Mesenchymal stem cell (in vitro differentiated cells and primary cell): Measurements from ENCODE around the gene CASQ2.

ENCODE experiments used
- DNase-seq: peaks from one replicate; pipeline ENCODE4 v3.0.0-alpha.2; 2013
- H2AFZ ChIP-seq: one replicate; pipeline ENCODE4 v1.6.1; 2013; ENCODE audit warnings: low read depth, mild to moderate bottlenecking, control low read depth, inconsistent platforms, low read length, moderate library complexity
- H2AK5ac ChIP-seq: 2 replicates; pipeline ENCODE4 v1.6.1; 2013; ENCODE audit warnings: low read length, moderate library complexity, mild to moderate bottlenecking, inconsistent platforms; ENCODE audit not compliant: severe bottlenecking
- H2BK120ac ChIP-seq: one replicate; pipeline ENCODE4 v1.6.1; 2013; ENCODE audit warnings: low read depth, mild to moderate bottlenecking, inconsistent platforms, low read length, moderate library complexity
- H2BK12ac ChIP-seq, 2 experiments: one replicate each; pipeline ENCODE4 v1.6.1; 2013; ENCODE audit warnings: inconsistent platforms in 2 of 2, low read length in 2 of 2, mild to moderate bottlenecking in 2 of 2, moderate library complexity in 2 of 2, control low read depth in 1 of 2
- H2BK15ac ChIP-seq: one replicate; pipeline ENCODE4 v1.6.1; 2013; ENCODE audit warnings: mild to moderate bottlenecking, low read depth, inconsistent platforms; ENCODE audit not compliant: poor library complexity, severe bottlenecking
- H2BK5ac ChIP-seq: 2 replicates; pipeline ENCODE4 v1.6.1; 2013; ENCODE audit warnings: low read depth, mild to moderate bottlenecking, low read length, control low read depth, inconsistent platforms; ENCODE audit not compliant: poor library complexity, severe bottlenecking
- H3K14ac ChIP-seq, 2 experiments: one replicate each; pipeline ENCODE4 v1.6.1; 2013; ENCODE audit warnings: inconsistent platforms in 2 of 2, low read length in 2 of 2, control low read depth in 1 of 2, mild to moderate bottlenecking in 1 of 2, moderate library complexity in 1 of 2
- H3K18ac ChIP-seq, 2 experiments: one replicate each; pipeline ENCODE4 v1.6.1; 2013; ENCODE audit warnings: inconsistent platforms in 2 of 2, low read length in 2 of 2, control low read depth in 1 of 2, low read depth in 1 of 2, mild to moderate bottlenecking in 1 of 2
- H3K23ac ChIP-seq, 2 experiments: one replicate each; pipeline ENCODE4 v1.6.1; 2013; ENCODE audit warnings: inconsistent platforms in 2 of 2, low read length in 2 of 2, mild to moderate bottlenecking in 2 of 2, moderate library complexity in 2 of 2, control low read depth in 1 of 2
- H3K27ac ChIP-seq: 2 replicates; pipeline ENCODE4 v1.5.1; 2013; ENCODE audit warnings: mild to moderate bottlenecking, moderate library complexity, low read length, control low read depth, inconsistent platforms; ENCODE audit not compliant: poor library complexity, severe bottlenecking
- H3K27me3 ChIP-seq, 2 experiments: 2 replicates each; pipeline versions ENCODE4 v1.6.1 to v1.7.0; 2013; ENCODE audit warnings: low read length in 2 of 2, mild to moderate bottlenecking in 2 of 2, moderate library complexity in 2 of 2, control low read depth in 1 of 2, inconsistent platforms in 1 of 2; ENCODE audit not compliant: control insufficient read depth in 1 of 2, insufficient read depth in 1 of 2
- H3K36me3 ChIP-seq, 2 experiments: 2 replicates each; pipeline versions ENCODE4 v1.6.1 to v1.7.0; 2013; ENCODE audit warnings: low read length in 2 of 2, control low read depth in 1 of 2, inconsistent platforms in 1 of 2, low read depth in 1 of 2, mild to moderate bottlenecking in 1 of 2; ENCODE audit not compliant: insufficient read depth in 2 of 2, control insufficient read depth in 1 of 2
- H3K4ac ChIP-seq, 2 experiments: one replicate each; pipeline ENCODE4 v1.6.1; 2013; ENCODE audit warnings: inconsistent platforms in 2 of 2, low read length in 2 of 2, mild to moderate bottlenecking in 2 of 2, moderate library complexity in 2 of 2, control low read depth in 1 of 2, low read depth in 1 of 2
- H3K4me1 ChIP-seq: 2 replicates; pipeline ENCODE4 v1.6.1; 2013; ENCODE audit warnings: low read depth, low read length, control low read depth; ENCODE audit not compliant: control insufficient read depth, insufficient read depth
- H3K4me2 ChIP-seq: 2 replicates; pipeline ENCODE4 v1.6.1; 2013; ENCODE audit warnings: low read length, mild to moderate bottlenecking, inconsistent platforms; ENCODE audit not compliant: poor library complexity, severe bottlenecking
- H3K4me3 ChIP-seq, 2 experiments: 2 replicates each; pipeline versions ENCODE4 v1.5.1 to v1.7.0; 2013; ENCODE audit warnings: low read length in 2 of 2, mild to moderate bottlenecking in 2 of 2, control low read depth in 1 of 2, low read depth in 1 of 2; ENCODE audit not compliant: insufficient read depth in 1 of 2
- H3K79me1 ChIP-seq: replicated peaks from 2 replicates; pipeline ENCODE4 v1.6.1; 2013; ENCODE audit warnings: mild to moderate bottlenecking, control low read depth, low read length, inconsistent platforms; ENCODE audit not compliant: poor library complexity, severe bottlenecking
- H3K9ac ChIP-seq: 2 replicates; pipeline ENCODE4 v1.7.0; 2013; ENCODE audit warnings: mild to moderate bottlenecking, low read length, moderate library complexity
- H3K9me3 ChIP-seq: 2 replicates; pipeline ENCODE4 v1.7.0; 2013; ENCODE audit warnings: mild to moderate bottlenecking, low read length; ENCODE audit not compliant: control insufficient read depth
- H4K8ac ChIP-seq: one replicate; pipeline ENCODE4 v1.6.1; 2013; ENCODE audit warnings: inconsistent platforms, mild to moderate bottlenecking, low read length, moderate library complexity
- H4K91ac ChIP-seq: one replicate; pipeline ENCODE4 v1.6.1; 2013; ENCODE audit warnings: mild to moderate bottlenecking, low read length, inconsistent platforms
- WGBS: methylation state at CpG from one replicate; pipeline ENCODE4 v1.1.7; 2013; ENCODE audit warnings: mixed read lengths; 5-methylcytosine and 5-hydroxymethylcytosine counted together

The CASQ2 gene

GRCh38 chr1:115666206-115666605 lies 102.3 kb downstream of the CASQ2 start:
- 98% methylated on average over 6 of the region's 6 CpGs for WGBS

GRCh38 chr1:115665319-115666096 lies 103.0 kb downstream of the CASQ2 start:
- no peak overlapping the region for H2BK120ac ChIP-seq
- no peak overlapping the region for H2AFZ ChIP-seq
- H4K91ac ChIP-seq: no peak overlapping the region
- H3K79me1 ChIP-seq: peaks cover 47% of the 10 kb centered on the region
- DNase-seq: no peak
- H2BK5ac ChIP-seq: no peak overlapping the region
- H3K4ac ChIP-seq: no peak overlapping the region
- no peak overlapping the region for H3K14ac ChIP-seq
- peaks cover 16% of the 10 kb centered on the region for H3K9me3 ChIP-seq
- no peak overlapping the region for H3K9ac ChIP-seq
- H3K23ac ChIP-seq: no peak overlapping the region
- 97% methylated on average over 7 of the region's 7 CpGs for WGBS
- no peak overlapping the region for H3K4me2 ChIP-seq
- no peak overlapping the region for H2BK12ac ChIP-seq
- H3K18ac ChIP-seq: no peak overlapping the region
- H2AK5ac ChIP-seq: no peak overlapping the region
- H3K27ac ChIP-seq: no peak overlapping the region
- H4K8ac ChIP-seq: no peak overlapping the region
- H3K36me3 ChIP-seq: peaks cover 38 to 63% of the 10 kb centered on the region in 2 experiments
- no peak overlapping the region for H3K4me3 ChIP-seq
- no peaks in the 10 kb centered on the region for H3K27me3 ChIP-seq
- peaks cover 7% of the 10 kb centered on the region for H3K4me1 ChIP-seq
- no peak overlapping the region for H2BK15ac ChIP-seq

More at GRCh38 chr1:115666206-115666605, 102.3 kb downstream of the CASQ2 start:
- Histone ChIP-seq H3K4me2 (no peak overlapping the region), H3K14ac (no peak overlapping the region), H3K23ac (no peak overlapping the region), H2AFZ (no peak overlapping the region), H3K4me3 (no peak overlapping the region), H2BK120ac (no peak overlapping the region), H3K36me3 (peaks cover 36 to 62% of the 10 kb centered on the region in 2 experiments), H3K9me3 (peaks cover 16% of the 10 kb centered on the region), H2BK12ac (no peak overlapping the region), H2BK15ac (no peak overlapping the region), H3K27ac (no peak overlapping the region), H3K9ac (no peak overlapping the region), H4K8ac (no peak overlapping the region), H3K27me3 (no peaks in the 10 kb centered on the region), H3K4ac (no peak overlapping the region), H2BK5ac (no peak overlapping the region), H2AK5ac (no peak overlapping the region), H4K91ac (no peak overlapping the region), H3K4me1 (peaks cover 12% of the 10 kb centered on the region), H3K79me1 (peaks cover 43% of the 10 kb centered on the region), H3K18ac (no peak overlapping the region)
- no peak for DNase-seq

- H3K4me3 ChIP-seq: no peak overlapping the region
- H2AFZ ChIP-seq: no peak overlapping the region
- H3K79me1 ChIP-seq: peaks cover 61% of the 10 kb centered on the region
- H2BK15ac ChIP-seq: no peak overlapping the region
- no peak overlapping the region for H2BK12ac ChIP-seq
- H3K14ac ChIP-seq: no peak overlapping the region
- H3K9me3 ChIP-seq: no peaks in the 10 kb centered on the region
- WGBS: no CpG with 5 or more reads among the region's 1 CpG
- H4K8ac ChIP-seq: no peak overlapping the region
- H3K4me1 ChIP-seq: no peaks in the 10 kb centered on the region
- no peak overlapping the region for H3K23ac ChIP-seq
- H2AK5ac ChIP-seq: no peak overlapping the region
- no peak overlapping the region for H3K9ac ChIP-seq
- H3K36me3 ChIP-seq: peaks cover 36 to 65% of the 10 kb centered on the region in 2 experiments
- no peaks in the 10 kb centered on the region for H3K27me3 ChIP-seq
- no peak overlapping the region for H3K4ac ChIP-seq
- H3K18ac ChIP-seq: no peak overlapping the region
- H2BK120ac ChIP-seq: no peak overlapping the region
- H2BK5ac ChIP-seq: no peak overlapping the region
- no peak overlapping the region for H3K4me2 ChIP-seq
- DNase-seq: no peak
- no peak overlapping the region for H3K27ac ChIP-seq
- no peak overlapping the region for H4K91ac ChIP-seq
These were observed 107.4 kb downstream of the CASQ2 start for GRCh38 chr1:115661157-115661556.

GRCh38 chr1:115660151-115660550 lies 108.4 kb downstream of the CASQ2 start:
- Histone ChIP-seq H3K79me1 (peaks cover 59% of the 10 kb centered on the region), H2BK12ac (no peak overlapping the region), H4K91ac (no peak overlapping the region), H4K8ac (no peak overlapping the region), H3K14ac (no peak overlapping the region), H3K36me3 (peaks cover 29 to 55% of the 10 kb centered on the region in 2 experiments), H3K18ac (no peak overlapping the region), H2BK120ac (no peak overlapping the region), H3K4me2 (no peak overlapping the region), H3K27ac (no peak overlapping the region), H2BK15ac (no peak overlapping the region), H3K9me3 (no peaks in the 10 kb centered on the region), H3K4ac (no peak overlapping the region), H2BK5ac (no peak overlapping the region), H3K23ac (no peak overlapping the region), H3K27me3 (no peaks in the 10 kb centered on the region), H3K9ac (no peak overlapping the region), H2AK5ac (no peak overlapping the region), H2AFZ (no peak overlapping the region), H3K4me3 (no peak overlapping the region), H3K4me1 (peaks cover 6% of the 10 kb centered on the region)
- no peak for DNase-seq
- WGBS: 94% methylated on average over 4 of the region's 5 CpGs
